Gastroesophageal sphincter (tissue), 4 donors: Measurements from ENCODE around the gene GOLGA6A. TPM values are rescaled to one million over a fixed set of nuclear protein-coding genes. Genes with fewer than 3 reads are reported as not detected.

ENCODE experiments used
- ATAC-seq: fragments of 150-250 bp; one replicate; pipeline ENCODE4 v1.9.1; 2016; ENCODE audit warnings: mild to moderate bottlenecking, moderate library complexity
- H3K27ac ChIP-seq, 4 donors: fragments of 200-600 bp; sonication (generic) in 3 of 4; 1 replicate in 3 of 4; 2 replicates in 1 of 4; pipeline ENCODE4 v1.5.1; 2016 to 2019
- H3K27me3 ChIP-seq: fragments of 200-600 bp; sonication (generic); one replicate; pipeline ENCODE4 v1.5.1; 2019
- H3K36me3 ChIP-seq, 2 donors: fragments of 200-600 bp; sonication (generic); one replicate each; pipeline ENCODE4 v1.5.1; 2019; ENCODE audit warnings: control low read depth in 1 of 2
- H3K4me1 ChIP-seq, 3 donors: fragments of 200-600 bp; sonication (generic); 1 replicate in 2 of 3; 2 replicates in 1 of 3; pipeline ENCODE4 v1.5.1; 2016 to 2019; ENCODE audit warnings: control low read depth in 2 of 3
- H3K4me3 ChIP-seq, 2 donors: fragments of 200-600 bp; sonication (generic); one replicate each; pipeline ENCODE4 v1.5.1; 2019; ENCODE audit warnings: mild to moderate bottlenecking in 1 of 2, moderate library complexity in 1 of 2
- H3K9me3 ChIP-seq, 3 donors: fragments of 200-600 bp; sonication (generic); one replicate each; pipeline ENCODE4 v1.5.1; 2017 to 2019; ENCODE audit warnings: control low read depth in 2 of 3
- EP300 ChIP-seq: sonication (generic); formaldehyde crosslinking; IDR thresholded peaks from one replicate; pipeline ENCODE4 v1.6.1; 2017; ENCODE audit warnings: antibody characterized with exemption, mild to moderate bottlenecking
- POLR2A ChIP-seq, 2 donors: fragments of 450-650 bp; IDR thresholded peaks; one replicate each; pipeline ENCODE4 v1.6.1; 2017; ENCODE audit warnings: antibody characterized with exemption in 2 of 2, mild to moderate bottlenecking in 2 of 2, moderate library complexity in 1 of 2
- POLR2AphosphoS5 ChIP-seq: sonication (generic); formaldehyde crosslinking; IDR thresholded peaks from one replicate; pipeline ENCODE4 v1.6.1; 2017; ENCODE audit warnings: antibody characterized with exemption
- WGBS, 2 donors: methylation state at CpG; one replicate each; pipeline ENCODE4 v1.1.5; 2018; ENCODE audit warnings: low coverage in 1 of 2; 5-methylcytosine and 5-hydroxymethylcytosine counted together
- total RNA-seq, 4 donors: library from RNA; depleted of rRNA; stranded (reverse); fragments of >200 nt; gene quantifications; one replicate each; pipeline ENCODE4 v1.1.0, GENCODE V29; 2016
- TF ChIP-seq, protein P1 (sequence below), 4 experiments: fragments of 200-600 bp in 2 of 4; fragments of 450-650 bp in 2 of 4; sonication (generic) in 1 of 4; IDR thresholded peaks; one replicate each; pipeline ENCODE4 v1.5.1; 2017 to 2019; ENCODE audit warnings: antibody characterized with exemption in 4 of 4, mild to moderate bottlenecking in 2 of 4, moderate library complexity in 2 of 4

GOLGA6A gene
- total RNA-seq, 4 donors from 2014 or later, result 0.15 to 1.3 (median 0.31) TPM; not detected in 1

DNA sequence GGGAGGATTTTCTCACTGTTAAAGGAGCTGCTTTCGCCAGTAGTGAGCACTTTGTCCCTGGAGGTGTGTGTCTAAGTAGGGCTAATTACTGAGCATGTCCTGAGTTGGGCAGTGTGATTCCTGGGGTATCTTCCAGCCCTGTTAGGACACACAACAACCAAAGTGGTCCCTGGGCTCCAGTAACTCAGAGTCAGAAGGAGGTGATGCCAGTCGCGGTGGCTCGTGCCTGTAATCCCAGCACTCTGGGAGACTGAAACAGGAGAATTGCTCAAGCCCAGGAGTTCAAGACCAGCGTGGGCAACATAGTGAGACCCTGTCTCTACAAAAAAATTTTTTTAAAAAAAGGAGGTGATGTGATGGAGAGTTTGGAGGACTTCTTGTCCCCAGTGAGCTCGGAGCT lies 50.3 kb downstream of the GOLGA6A start:
- Histone ChIP-seq H3K4me3 (no peak overlapping the region), H3K9me3 (no peaks in the 10 kb centered on the region), H3K27me3 (no peaks in the 10 kb centered on the region), H3K27ac (no peak overlapping the region), H3K36me3 (peaks cover 0 to 83% of the 10 kb centered on the region in 2 donors), H3K4me1 (peaks cover 0 to 35% (median 7%) of the 10 kb centered on the region in 3 donors)
- ATAC-seq, result no peak
- TF ChIP-seq, protein P1, sequence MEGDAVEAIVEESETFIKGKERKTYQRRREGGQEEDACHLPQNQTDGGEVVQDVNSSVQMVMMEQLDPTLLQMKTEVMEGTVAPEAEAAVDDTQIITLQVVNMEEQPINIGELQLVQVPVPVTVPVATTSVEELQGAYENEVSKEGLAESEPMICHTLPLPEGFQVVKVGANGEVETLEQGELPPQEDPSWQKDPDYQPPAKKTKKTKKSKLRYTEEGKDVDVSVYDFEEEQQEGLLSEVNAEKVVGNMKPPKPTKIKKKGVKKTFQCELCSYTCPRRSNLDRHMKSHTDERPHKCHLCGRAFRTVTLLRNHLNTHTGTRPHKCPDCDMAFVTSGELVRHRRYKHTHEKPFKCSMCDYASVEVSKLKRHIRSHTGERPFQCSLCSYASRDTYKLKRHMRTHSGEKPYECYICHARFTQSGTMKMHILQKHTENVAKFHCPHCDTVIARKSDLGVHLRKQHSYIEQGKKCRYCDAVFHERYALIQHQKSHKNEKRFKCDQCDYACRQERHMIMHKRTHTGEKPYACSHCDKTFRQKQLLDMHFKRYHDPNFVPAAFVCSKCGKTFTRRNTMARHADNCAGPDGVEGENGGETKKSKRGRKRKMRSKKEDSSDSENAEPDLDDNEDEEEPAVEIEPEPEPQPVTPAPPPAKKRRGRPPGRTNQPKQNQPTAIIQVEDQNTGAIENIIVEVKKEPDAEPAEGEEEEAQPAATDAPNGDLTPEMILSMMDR (IDR thresholded peaks at IDR 0.05), result no peak
- TF ChIP-seq POLR2AphosphoS5, result no peak
- no peak for TF ChIP-seq POLR2A (IDR thresholded peaks at IDR 0.05)
- no peak for TF ChIP-seq EP300
- 80 to 100% methylated on average over 1 to 2 of the region's 6 CpGs for WGBS, 2 donors

DNA sequence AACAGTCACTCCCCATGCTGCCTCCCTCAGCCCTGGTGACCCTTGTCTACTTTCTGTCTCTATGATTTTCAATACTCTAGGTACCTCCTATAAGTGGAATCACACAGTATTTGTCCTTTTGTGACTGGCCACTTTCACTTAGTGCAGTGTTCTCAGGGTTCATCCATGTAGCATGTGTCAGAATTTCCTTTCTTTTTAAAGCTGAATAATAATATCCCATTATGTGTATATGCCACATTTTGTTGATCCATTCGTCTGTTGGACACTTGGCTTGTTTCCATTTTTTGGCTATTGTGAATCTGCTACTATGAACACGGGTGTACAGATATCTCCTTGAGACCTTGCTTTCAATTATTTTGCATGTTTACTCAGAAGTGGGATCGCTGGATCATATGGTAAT lies 53.7 kb downstream of the GOLGA6A start:
- Histone ChIP-seq H3K4me3 (no peak overlapping the region), H3K27ac (no peak overlapping the region), H3K36me3 (peaks cover 0 to 83% of the 10 kb centered on the region in 2 donors), H3K27me3 (no peaks in the 10 kb centered on the region), H3K4me1 (peaks cover 0 to 50% (median 14%) of the 10 kb centered on the region in 3 donors), H3K9me3 (no peaks in the 10 kb centered on the region)
- no peak for ATAC-seq
- TF ChIP-seq POLR2A (IDR thresholded peaks at IDR 0.05) (no peak), EP300 (no peak), POLR2AphosphoS5 (no peak)
- TF ChIP-seq, protein P1 (IDR thresholded peaks at IDR 0.05), result no peak
- 46 to 55% methylated on average over 3 of the region's 3 CpGs for WGBS, 2 donors

DNA sequence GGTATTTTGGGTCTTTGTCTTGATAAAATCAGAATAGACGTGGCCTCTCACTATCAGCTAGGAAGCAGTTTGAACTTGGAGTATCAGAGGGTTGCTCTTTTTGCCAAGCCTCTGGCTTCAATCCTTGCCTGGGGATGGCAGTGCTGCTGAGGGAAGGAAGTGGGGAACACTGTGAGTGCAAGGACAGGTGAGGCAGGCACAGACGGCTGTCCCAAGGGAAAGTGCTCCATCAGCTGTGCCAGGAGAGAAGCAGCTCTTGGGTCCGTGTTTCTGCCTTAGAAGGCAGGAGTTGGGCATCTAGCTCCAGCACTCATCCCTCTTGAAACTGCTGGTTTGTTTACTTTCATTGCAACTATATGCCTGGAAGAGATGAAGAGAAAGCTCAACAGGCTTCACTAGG lies 54.7 kb downstream of the GOLGA6A start:
- WGBS, 2 donors, result 33 to 51% methylated on average over 2 to 3 of the region's 3 CpGs
- Histone ChIP-seq H3K4me3 (no peak overlapping the region), H3K36me3 (peaks cover 0 to 83% of the 10 kb centered on the region in 2 donors), H3K27me3 (no peaks in the 10 kb centered on the region), H3K4me1 (peaks cover 0 to 45% (median 14%) of the 10 kb centered on the region in 3 donors), H3K9me3 (no peaks in the 10 kb centered on the region), H3K27ac (peak overlapping the region in 3 of 4 donors; percentile 5 to 56 (median 24))
- ATAC-seq, result no peak
- TF ChIP-seq EP300, result no peak
- TF ChIP-seq POLR2A (IDR thresholded peaks at IDR 0.05), result no peak
- TF ChIP-seq POLR2AphosphoS5, result no peak
- TF ChIP-seq, protein P1 (IDR thresholded peaks at IDR 0.05), result no peak

DNA sequence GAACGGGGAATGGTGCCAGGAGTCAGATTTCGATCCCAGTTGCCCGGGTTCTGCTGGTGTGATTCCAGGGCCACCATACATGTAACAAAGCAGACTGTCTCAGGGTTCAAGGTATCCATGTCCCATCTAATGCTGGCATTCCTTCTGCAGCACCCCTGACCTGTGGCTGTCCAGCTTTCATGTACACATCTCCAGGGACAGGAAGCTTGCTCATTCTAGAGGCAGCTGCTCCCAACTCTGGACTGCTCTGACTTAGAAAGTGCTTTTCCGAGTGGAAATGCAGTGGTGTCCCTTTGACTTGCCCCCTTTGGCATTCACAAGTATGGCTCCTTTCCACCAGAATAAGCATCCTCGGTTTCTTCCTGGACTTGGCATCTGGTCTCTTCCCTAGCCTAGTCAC lies 56.9 kb downstream of the GOLGA6A start:
- peak; percentile 5 for ATAC-seq
- TF ChIP-seq, protein P1 (IDR thresholded peaks at IDR 0.05), result no peak
- TF ChIP-seq EP300 (no peak), POLR2A (IDR thresholded peaks at IDR 0.05) (no peak), POLR2AphosphoS5 (no peak)
- no peak overlapping the region for H3K4me3 ChIP-seq
- peaks cover 0 to 81% of the 10 kb centered on the region in 2 donors for H3K36me3 ChIP-seq
- WGBS, 2 donors, result 50 to 68% methylated on average over 1 to 3 of the region's 5 CpGs
- H3K27ac ChIP-seq, result no peak overlapping the region
- peaks cover 0 to 42% (median 14%) of the 10 kb centered on the region in 3 donors for H3K4me1 ChIP-seq
- no peaks in the 10 kb centered on the region for H3K9me3 ChIP-seq
- no peaks in the 10 kb centered on the region for H3K27me3 ChIP-seq

DNA sequence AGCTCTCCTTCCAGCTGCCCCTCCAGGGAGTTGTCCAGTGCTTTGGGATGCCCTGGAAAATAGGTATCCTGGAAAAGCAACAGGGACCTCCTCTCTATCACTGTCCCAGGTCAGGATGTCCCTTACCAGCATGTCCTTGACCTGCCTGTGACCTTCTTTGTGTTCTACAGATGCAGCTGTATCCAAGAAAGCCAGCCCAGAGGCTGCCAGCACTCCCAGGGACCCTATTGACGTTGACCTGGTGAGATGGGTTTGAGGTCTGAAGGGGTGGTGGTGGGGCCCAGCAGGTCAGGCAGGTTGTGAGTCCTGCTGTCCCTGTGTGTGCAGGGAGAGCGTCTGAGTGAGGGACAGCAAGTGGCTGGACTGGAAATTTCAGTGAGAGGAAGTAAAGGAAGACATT lies 57.7 kb downstream of the GOLGA6A start:
- no peak for ATAC-seq
- Histone ChIP-seq H3K27me3 (no peaks in the 10 kb centered on the region), H3K9me3 (no peaks in the 10 kb centered on the region), H3K4me3 (no peak overlapping the region), H3K36me3 (peaks cover 0 to 79% of the 10 kb centered on the region in 2 donors), H3K4me1 (peaks cover 0 to 42% (median 14%) of the 10 kb centered on the region in 3 donors), H3K27ac (peak overlapping the region in 2 of 4 donors; percentile 9 to 31)
- 82 to 83% methylated on average over 1 to 2 of the region's 2 CpGs for WGBS, 2 donors
- no peak for TF ChIP-seq POLR2A (IDR thresholded peaks at IDR 0.05)
